ENCODE results near the gene FTCD.
"Not testable (repeated sequence)": the region's sequence is repeated elsewhere in the genome, so short reads cannot be mapped to it uniquely, and the experiment has no call there.

FTCD gene

GRCh38 chr21:46187814-46188213, 32.4 kb upstream of the FTCD start:
- FAIRE-seq, result no peak

- no peak for FAIRE-seq
Observed at GRCh38 chr21:46187261-46187660, 31.9 kb upstream of the FTCD start.

- FAIRE-seq, result no peak
Observed at GRCh38 chr21:46185716-46186115, 30.3 kb upstream of the FTCD start.

- FAIRE-seq, result peak; percentile 98
Observed at GRCh38 chr21:46184625-46185555, 29.5 kb upstream of the FTCD start.

GRCh38 chr21:46183910-46184624, 28.7 kb upstream of the FTCD start, which contains the start of gene SPATC1L:
SPATC1L (minus strand) TSS chr21:46184459; CDS start chr21:46182816, 1,643 bp downstream.
- FAIRE-seq, result no peak

- FAIRE-seq, result not testable (repeated sequence)
Observed at GRCh38 chr21:46183337-46183909, 28.0 kb upstream of the FTCD start.

GRCh38 chr21:46182548-46183336, 27.4 kb upstream of the FTCD start:
- no peak for FAIRE-seq

- FAIRE-seq, result no peak
Observed at GRCh38 chr21:46181953-46182547, 26.7 kb upstream of the FTCD start.

- FAIRE-seq, result no peak
Observed at GRCh38 chr21:46181436-46181835, 26.1 kb upstream of the FTCD start.

- no peak for FAIRE-seq
Observed at GRCh38 chr21:46180778-46181391, 25.5 kb upstream of the FTCD start.

- no peak for FAIRE-seq
Observed at GRCh38 chr21:46180079-46180722, 24.8 kb upstream of the FTCD start.

- FAIRE-seq, result no peak
Observed at GRCh38 chr21:46179708-46180078, 24.3 kb upstream of the FTCD start.

GRCh38 chr21:46178961-46179360, 23.6 kb upstream of the FTCD start:
- no peak for FAIRE-seq

GRCh38 chr21:46176443-46177129, 21.2 kb upstream of the FTCD start:
- FAIRE-seq, result not testable (repeated sequence)

- no peak for FAIRE-seq
Observed at GRCh38 chr21:46173573-46173972, 18.2 kb upstream of the FTCD start.

- no peak for FAIRE-seq
Observed at GRCh38 chr21:46172863-46173528, 17.6 kb upstream of the FTCD start.

GRCh38 chr21:46171996-46172862, 16.9 kb upstream of the FTCD start:
- FAIRE-seq, result no peak

- no peak for FAIRE-seq
Observed at GRCh38 chr21:46171585-46171984, 16.2 kb upstream of the FTCD start.
